Uterus (tissue), 2 donors: ENCODE measurements around the gene KRT37.

Experiments
- CTCF ChIP-seq, 4 experiments: fragments of 200-600 bp in 2 of 4; fragments of 450-650 bp in 2 of 4; sonication (generic) in 2 of 4; IDR thresholded peaks; one replicate each; pipeline ENCODE4 v1.5.1; 2016 to 2019; ENCODE audit warnings: antibody characterized with exemption in 4 of 4, mild to moderate bottlenecking in 2 of 4, moderate library complexity in 1 of 4
- POLR2A ChIP-seq, 2 donors: fragments of 450-650 bp; IDR thresholded peaks; one replicate each; pipeline ENCODE4 v1.6.1; 2016; ENCODE audit warnings: antibody characterized with exemption in 2 of 2, mild to moderate bottlenecking in 1 of 2, moderate library complexity in 1 of 2

GRCh38 chr17:41393826-41394225 lies 30.6 kb downstream of the KRT37 start:
- TF ChIP-seq CTCF (IDR thresholded peaks at IDR 0.05) (no peak), POLR2A (IDR thresholded peaks at IDR 0.05) (no peak)
